H9 (cell line): ENCODE measurements around the gene STARD4. TPM values are rescaled to one million over a fixed set of nuclear protein-coding genes. Genes with fewer than 3 reads are reported as not detected.
A peak's percentile ranks its signal among the peaks of the same experiment; 100 is the strongest.

Experiments
- DNase-seq: peaks from one replicate; pipeline ENCODE4 v3.0.0-alpha.2; 2017
- H2AFZ ChIP-seq: one replicate; pipeline ENCODE4 v1.6.1; 2013; ENCODE audit warnings: mild to moderate bottlenecking, low read length, control low read depth, moderate library complexity
- H2AK5ac ChIP-seq: 2 replicates; pipeline ENCODE4 v1.6.1; 2013; ENCODE audit warnings: low read length, control low read depth, mixed read lengths; ENCODE audit not compliant: insufficient read length
- H2BK120ac ChIP-seq: one replicate; pipeline ENCODE4 v1.6.1; 2013; ENCODE audit warnings: low read depth, mild to moderate bottlenecking, low read length, control low read depth, inconsistent platforms; ENCODE audit not compliant: poor library complexity, severe bottlenecking
- H2BK12ac ChIP-seq: 2 replicates; pipeline ENCODE4 v1.6.1; 2013; ENCODE audit warnings: low read length, control low read depth, mixed read lengths, low read depth; ENCODE audit not compliant: insufficient read length
- H2BK15ac ChIP-seq: 2 replicates; pipeline ENCODE4 v1.6.1; 2013; ENCODE audit warnings: low read depth, low read length, control low read depth
- H2BK20ac ChIP-seq: one replicate; pipeline ENCODE4 v1.6.1; 2013; ENCODE audit warnings: low read depth, mild to moderate bottlenecking, low read length, control low read depth, inconsistent platforms; ENCODE audit not compliant: poor library complexity, severe bottlenecking
- H2BK5ac ChIP-seq: 2 replicates; pipeline ENCODE4 v1.6.1; 2013; ENCODE audit warnings: low read length, control low read depth, mixed read lengths; ENCODE audit not compliant: insufficient read length
- H3K14ac ChIP-seq: 2 replicates; pipeline ENCODE4 v1.6.1; 2013; ENCODE audit warnings: low read length, control low read depth; ENCODE audit not compliant: insufficient read depth
- H3K18ac ChIP-seq: 2 replicates; pipeline ENCODE4 v1.6.1; 2013; ENCODE audit warnings: low read depth, mild to moderate bottlenecking, mixed read lengths, low read length, control low read depth; ENCODE audit not compliant: insufficient read length
- H3K23ac ChIP-seq: 2 replicates; pipeline ENCODE4 v1.6.1; 2013; ENCODE audit warnings: low read length, control low read depth, mixed read lengths, low read depth; ENCODE audit not compliant: insufficient read length
- H3K23me2 ChIP-seq: 2 replicates; pipeline ENCODE4 v1.6.1; 2013; ENCODE audit warnings: low read depth, mild to moderate bottlenecking, mixed read lengths, low read length, control low read depth; ENCODE audit not compliant: insufficient read length, poor library complexity, severe bottlenecking
- H3K27ac ChIP-seq: 2 replicates; pipeline ENCODE4 v1.5.1; 2013; ENCODE audit warnings: low read length, control low read depth, mixed read lengths, low read depth; ENCODE audit not compliant: insufficient read length
- H3K27me3 ChIP-seq: 2 replicates; pipeline ENCODE4 v1.6.1; 2013; ENCODE audit warnings: low read length, control low read depth, inconsistent platforms; ENCODE audit not compliant: insufficient read depth
- H3K4ac ChIP-seq: 2 replicates; pipeline ENCODE4 v1.6.1; 2013; ENCODE audit warnings: low read depth, mild to moderate bottlenecking, control low read depth, inconsistent platforms, low read length, moderate library complexity
- H3K4me1 ChIP-seq: 2 replicates; pipeline ENCODE4 v1.6.1; 2013; ENCODE audit warnings: low read length, control low read depth, inconsistent platforms; ENCODE audit not compliant: insufficient read depth
- H3K4me2 ChIP-seq: 2 replicates; pipeline ENCODE4 v1.6.1; 2013; ENCODE audit warnings: low read length, control low read depth, mixed read lengths; ENCODE audit not compliant: insufficient read length, insufficient read depth
- H3K56ac ChIP-seq: 2 replicates; pipeline ENCODE4 v1.6.1; 2013; ENCODE audit warnings: low read depth, mild to moderate bottlenecking, mixed read lengths, low read length, control low read depth; ENCODE audit not compliant: insufficient read length
- H3K79me1 ChIP-seq: 2 replicates; pipeline ENCODE4 v1.6.1; 2013; ENCODE audit warnings: low read depth, mild to moderate bottlenecking, moderate library complexity, low read length, control low read depth, inconsistent platforms; ENCODE audit not compliant: insufficient read depth, poor library complexity, severe bottlenecking
- H3K79me2 ChIP-seq: 2 replicates; pipeline ENCODE4 v1.6.1; 2013; ENCODE audit warnings: low read length, control low read depth, inconsistent platforms; ENCODE audit not compliant: insufficient read depth
- H3K9ac ChIP-seq: 2 replicates; pipeline ENCODE4 v1.6.1; 2013; ENCODE audit warnings: low read length, control low read depth, mixed read lengths; ENCODE audit not compliant: insufficient read length; ENCODE audit errors: extremely low read depth
- H3K9me3 ChIP-seq: one replicate; pipeline ENCODE4 v1.6.1; 2013; ENCODE audit warnings: low read depth, low read length, inconsistent platforms; ENCODE audit not compliant: control insufficient read depth
- H3T11ph ChIP-seq: one replicate; pipeline ENCODE4 v1.6.1; 2013; ENCODE audit warnings: mild to moderate bottlenecking, low read length, control low read depth, inconsistent platforms
- H4K20me1 ChIP-seq: one replicate; pipeline ENCODE4 v1.6.1; 2013; ENCODE audit not compliant: control insufficient read depth, insufficient read length, insufficient read depth
- H4K5ac ChIP-seq: 2 replicates; pipeline ENCODE4 v1.6.1; 2013; ENCODE audit warnings: low read depth, mild to moderate bottlenecking, mixed read lengths, low read length, control low read depth; ENCODE audit not compliant: insufficient read length
- H4K8ac ChIP-seq: replicated peaks from 2 replicates; pipeline ENCODE4 v1.6.1; 2013; ENCODE audit warnings: low read length, control low read depth, mixed read lengths, low read depth; ENCODE audit not compliant: insufficient read length
- H4K91ac ChIP-seq: 2 replicates; pipeline ENCODE4 v1.6.1; 2013; ENCODE audit warnings: low read depth, mild to moderate bottlenecking, moderate library complexity, mixed read lengths, low read length, control low read depth; ENCODE audit not compliant: insufficient read length
- H3K27ac Mint-ChIP-seq, 3 experiments: 2 replicates in 2 of 3; 3 replicates in 1 of 3; pipeline ENCODE4 v1.8.0; 2020 to 2021; ENCODE audit warnings: mixed read lengths in 3 of 3, mild to moderate bottlenecking in 1 of 3, moderate library complexity in 1 of 3
- H3K27me3 Mint-ChIP-seq: 2 replicates; pipeline ENCODE4 v1.8.0; 2021; ENCODE audit warnings: low read depth, mild to moderate bottlenecking, moderate library complexity, mixed read lengths
- H3K36me3 Mint-ChIP-seq, 3 experiments: 2 replicates in 2 of 3; 3 replicates in 1 of 3; pipeline ENCODE4 v1.8.0; 2020 to 2021; ENCODE audit warnings: low read depth in 3 of 3, mixed read lengths in 3 of 3; ENCODE audit not compliant: insufficient read depth in 1 of 3
- H3K4me1 Mint-ChIP-seq, 2 experiments: 2 replicates each; pipeline ENCODE4 v1.8.0; 2020; ENCODE audit warnings: mixed read lengths in 2 of 2
- H3K4me3 Mint-ChIP-seq, 2 experiments: 2 replicates in 1 of 2; 3 replicates in 1 of 2; pipeline ENCODE4 v1.8.0; 2020 to 2021; ENCODE audit warnings: mild to moderate bottlenecking in 2 of 2, mixed read lengths in 2 of 2, moderate library complexity in 1 of 2
- H3K9me3 Mint-ChIP-seq, 2 experiments: 2 replicates in 1 of 2; 3 replicates in 1 of 2; pipeline ENCODE4 v1.8.0; 2020; ENCODE audit warnings: mild to moderate bottlenecking in 2 of 2, mixed read lengths in 2 of 2, moderate library complexity in 1 of 2
- WGBS: extraction: QIAGEN DNeasy Blood & Tissue Kit; methylation state at CpG from one replicate; pipeline ENCODE4 v1.1.7; 2013; ENCODE audit warnings: missing lambda C conversion rate, low lambda C conversion rate, mixed read lengths; ENCODE audit not compliant: insufficient read length; ENCODE audit errors: extremely low coverage; 5-methylcytosine and 5-hydroxymethylcytosine counted together
- total RNA-seq: library from RNA; stranded (reverse); gene quantifications from 2 replicates; pipeline ENCODE4 v1.2.1, GENCODE V29; 2021
- TF ChIP-seq, protein P1 (sequence below): fragments of 200-600 bp; sonication (generic); conservative IDR thresholded peaks from 3 replicates; pipeline ENCODE4 v1.8.0; 2021; ENCODE audit warnings: antibody characterized with exemption, mild to moderate bottlenecking

STARD4 gene
- total RNA-seq, 1 experiment from 2014 or later = 28.7 TPM

DNA sequence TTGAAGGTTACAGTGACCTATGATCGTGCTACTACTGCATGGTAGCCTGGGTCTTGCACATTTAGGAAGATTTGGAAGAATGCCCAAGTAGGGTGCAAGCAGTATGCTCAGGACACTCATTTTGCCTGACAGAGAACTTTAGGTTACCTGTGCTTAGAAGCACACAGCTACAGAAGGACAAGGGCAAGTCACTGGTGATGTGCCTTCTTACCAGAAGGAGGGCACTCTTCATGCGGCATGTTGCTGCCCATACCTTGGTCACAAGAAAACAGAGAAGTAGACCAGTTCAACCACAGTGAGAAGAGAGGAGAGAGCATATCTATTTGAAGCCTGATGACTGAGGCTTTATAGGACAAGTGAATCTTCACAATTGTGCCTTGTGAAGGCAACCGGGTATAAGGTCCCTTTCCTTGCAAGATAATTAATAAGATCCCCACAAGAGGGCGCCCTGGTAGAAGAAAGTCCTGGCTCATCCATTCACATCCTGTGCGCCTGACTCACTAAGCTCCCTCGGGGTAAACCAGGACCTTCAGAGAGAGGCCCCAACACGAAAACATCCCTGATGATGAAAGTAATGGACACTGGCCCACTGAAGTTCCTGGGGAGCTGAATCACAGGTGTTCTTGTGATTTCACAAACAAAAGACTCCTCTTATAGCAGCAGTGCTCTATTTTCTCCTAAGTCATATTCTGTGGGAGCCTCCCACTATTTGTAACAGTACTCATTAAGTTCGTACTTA lies 38.1 kb upstream of the STARD4 start:
- no peaks in the 10 kb centered on the region for H3K23me2 ChIP-seq
- peaks cover 0 to 5% (median 0%) of the 10 kb centered on the region in 3 experiments; a peak in 1 of 7 replicates for H3K36me3 Mint-ChIP-seq
- H2BK20ac ChIP-seq = no peak overlapping the region
- no peak overlapping the region for H3K56ac ChIP-seq
- peaks cover 9% of the 10 kb centered on the region; the same call in 1 of the 2 replicates for H3K4me1 ChIP-seq
- no peak overlapping the region for H2BK12ac ChIP-seq
- H2BK5ac ChIP-seq = no peak overlapping the region
- H4K91ac ChIP-seq = no peak overlapping the region
- no peak overlapping the region for H2AK5ac ChIP-seq
- H4K8ac ChIP-seq = no peak overlapping the region
- H3K27ac ChIP-seq = no peak overlapping the region
- H3K27me3 ChIP-seq = no peaks in the 10 kb centered on the region
- no peak overlapping the region for H2BK15ac ChIP-seq
- no peaks in the 10 kb centered on the region for H3K79me2 ChIP-seq
- peak; percentile 84 for DNase-seq
- H3K79me1 ChIP-seq = no peaks in the 10 kb centered on the region
- H3K18ac ChIP-seq = no peak overlapping the region
- TF ChIP-seq, protein P1, sequence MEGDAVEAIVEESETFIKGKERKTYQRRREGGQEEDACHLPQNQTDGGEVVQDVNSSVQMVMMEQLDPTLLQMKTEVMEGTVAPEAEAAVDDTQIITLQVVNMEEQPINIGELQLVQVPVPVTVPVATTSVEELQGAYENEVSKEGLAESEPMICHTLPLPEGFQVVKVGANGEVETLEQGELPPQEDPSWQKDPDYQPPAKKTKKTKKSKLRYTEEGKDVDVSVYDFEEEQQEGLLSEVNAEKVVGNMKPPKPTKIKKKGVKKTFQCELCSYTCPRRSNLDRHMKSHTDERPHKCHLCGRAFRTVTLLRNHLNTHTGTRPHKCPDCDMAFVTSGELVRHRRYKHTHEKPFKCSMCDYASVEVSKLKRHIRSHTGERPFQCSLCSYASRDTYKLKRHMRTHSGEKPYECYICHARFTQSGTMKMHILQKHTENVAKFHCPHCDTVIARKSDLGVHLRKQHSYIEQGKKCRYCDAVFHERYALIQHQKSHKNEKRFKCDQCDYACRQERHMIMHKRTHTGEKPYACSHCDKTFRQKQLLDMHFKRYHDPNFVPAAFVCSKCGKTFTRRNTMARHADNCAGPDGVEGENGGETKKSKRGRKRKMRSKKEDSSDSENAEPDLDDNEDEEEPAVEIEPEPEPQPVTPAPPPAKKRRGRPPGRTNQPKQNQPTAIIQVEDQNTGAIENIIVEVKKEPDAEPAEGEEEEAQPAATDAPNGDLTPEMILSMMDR = peak; percentile 82
- H3K4me3 Mint-ChIP-seq = no peak overlapping the region
- no peak overlapping the region for H3K4me2 ChIP-seq
- H3K4me1 Mint-ChIP-seq = peaks cover 40 to 41% of the 10 kb centered on the region in 2 experiments
- no CpG with 5 or more reads among the region's 8 CpGs for WGBS
- H3K9me3 ChIP-seq = no peaks in the 10 kb centered on the region
- H3K27ac Mint-ChIP-seq = peak overlapping the region in 2 of 3 experiments; percentile 3 to 15; a peak in 4 of 7 replicates
- H3T11ph ChIP-seq = no peak overlapping the region
- H3K4ac ChIP-seq = no peak overlapping the region
- no peak overlapping the region for H3K23ac ChIP-seq
- H2BK120ac ChIP-seq = no peak overlapping the region
- H2AFZ ChIP-seq = peak overlapping the region; percentile 75
- H4K20me1 ChIP-seq = no peaks in the 10 kb centered on the region
- peaks cover 0 to 2% of the 10 kb centered on the region in 2 experiments; a peak in 2 of 5 replicates for H3K9me3 Mint-ChIP-seq
- H3K14ac ChIP-seq = no peak overlapping the region
- no peaks in the 10 kb centered on the region for H3K27me3 Mint-ChIP-seq
- no peak overlapping the region for H3K9ac ChIP-seq
- H4K5ac ChIP-seq = no peak overlapping the region
